ENCODE data around the gene OTULINL. TPM values are rescaled to one million over a fixed set of nuclear protein-coding genes. Genes with fewer than 3 reads are reported as not detected.
"Not testable (repeated sequence)": the region's sequence is repeated elsewhere in the genome, so short reads cannot be mapped to it uniquely, and the experiment has no call there.

Gene OTULINL
- polyA plus RNA-seq (2012; ENCODE audit: insufficient read depth, insufficient read length), result 18.2 TPM

- peak; percentile 48 for DNase-seq (ENCODE audit: low read depth, low spot score)
- H3K4me3 ChIP-seq (ENCODE audit: low read length), result peak within 1 kb of the TSS; percentile 62
Observed at GRCh38 chr5:14581106-14581890, at the start of gene OTULINL. OTULINL (plus strand) TSS chr5:14581792; CDS start chr5:14581895, 103 bp downstream.

- no peak overlapping the region for H3K4me3 ChIP-seq (ENCODE audit: low read length)
- no peak for DNase-seq (ENCODE audit: low read depth, low spot score)
Observed at GRCh38 chr5:14532180-14532579, 49.4 kb upstream of the OTULINL start.

- no peak overlapping the region for H3K4me3 ChIP-seq (ENCODE audit: low read length)
- DNase-seq (ENCODE audit: low read depth, low spot score), result no peak
Observed at GRCh38 chr5:14534773-14535172, 46.8 kb upstream of the OTULINL start.

GRCh38 chr5:14545308-14545707 is 36.3 kb upstream of the OTULINL start:
- no peak overlapping the region for H3K4me3 ChIP-seq (ENCODE audit: low read length)
- DNase-seq (ENCODE audit: low read depth, low spot score), result no peak

- DNase-seq (ENCODE audit: low read depth, low spot score), result no peak
- H3K4me3 ChIP-seq (ENCODE audit: low read length), result no peak overlapping the region
Observed at GRCh38 chr5:14545862-14546261, 35.7 kb upstream of the OTULINL start.

GRCh38 chr5:14547666-14548065 is 33.9 kb upstream of the OTULINL start:
- DNase-seq (ENCODE audit: low read depth, low spot score), result no peak
- no peak overlapping the region for H3K4me3 ChIP-seq (ENCODE audit: low read length)

- no peak for DNase-seq (ENCODE audit: low read depth, low spot score)
- no peak overlapping the region for H3K4me3 ChIP-seq (ENCODE audit: low read length)
Observed at GRCh38 chr5:14551211-14551610, 30.4 kb upstream of the OTULINL start.

GRCh38 chr5:14552017-14552416 is 29.6 kb upstream of the OTULINL start:
- no peak for DNase-seq (ENCODE audit: low read depth, low spot score)
- no peak overlapping the region for H3K4me3 ChIP-seq (ENCODE audit: low read length)

GRCh38 chr5:14554288-14554687 is 27.3 kb upstream of the OTULINL start:
- not testable (repeated sequence) for H3K4me3 ChIP-seq (ENCODE audit: low read length); DNase-seq (ENCODE audit: low read depth, low spot score)

- H3K4me3 ChIP-seq (ENCODE audit: low read length), result no peak overlapping the region
- no peak for DNase-seq (ENCODE audit: low read depth, low spot score)
Observed at GRCh38 chr5:14556015-14556414, 25.6 kb upstream of the OTULINL start.

GRCh38 chr5:14557203-14557770 is 24.3 kb upstream of the OTULINL start:
- H3K4me3 ChIP-seq (ENCODE audit: low read length), result no peak overlapping the region
- no peak for DNase-seq (ENCODE audit: low read depth, low spot score)

- no peak overlapping the region for H3K4me3 ChIP-seq (ENCODE audit: low read length)
- no peak for DNase-seq (ENCODE audit: low read depth, low spot score)
Observed at GRCh38 chr5:14557791-14558415, 23.7 kb upstream of the OTULINL start.

- peak; percentile 37 for DNase-seq (ENCODE audit: low read depth, low spot score)
- no peak overlapping the region; the same call in 1 of the 2 replicates for H3K4me3 ChIP-seq (ENCODE audit: low read length)
Observed at GRCh38 chr5:14560091-14560595, 21.4 kb upstream of the OTULINL start.

GRCh38 chr5:14561741-14562140 is 19.9 kb upstream of the OTULINL start:
- H3K4me3 ChIP-seq (ENCODE audit: low read length), result no peak overlapping the region
- DNase-seq (ENCODE audit: low read depth, low spot score), result no peak

- DNase-seq (ENCODE audit: low read depth, low spot score), result no peak
Observed at GRCh38 chr5:14568333-14568732, 13.3 kb upstream of the OTULINL start.

GRCh38 chr5:14569948-14570691 is 11.5 kb upstream of the OTULINL start:
- H3K4me3 ChIP-seq (ENCODE audit: low read length), result no peak overlapping the region
- DNase-seq (ENCODE audit: low read depth, low spot score), result no peak

More at GRCh38 chr5:14568333-14568732, 13.3 kb upstream of the OTULINL start:
- H3K4me3 ChIP-seq (ENCODE audit: low read length), result no peak overlapping the region

GRCh38 chr5:14571901-14572300 is 9.7 kb upstream of the OTULINL start:
- DNase-seq (ENCODE audit: low read depth, low spot score), result no peak
- no peak overlapping the region for H3K4me3 ChIP-seq (ENCODE audit: low read length)

- no peak for DNase-seq (ENCODE audit: low read depth, low spot score)
Observed at GRCh38 chr5:14572385-14572784, 9.2 kb upstream of the OTULINL start.

GRCh38 chr5:14572836-14573235 is 8.8 kb upstream of the OTULINL start:
- H3K4me3 ChIP-seq (ENCODE audit: low read length), result no peak overlapping the region
- no peak for DNase-seq (ENCODE audit: low read depth, low spot score)

More at GRCh38 chr5:14572385-14572784, 9.2 kb upstream of the OTULINL start:
- H3K4me3 ChIP-seq (ENCODE audit: low read length), result no peak overlapping the region

Measured in Jurkat, Clone E6-1 (cell line).